IMR-90 (cell line): ENCODE data around the gene AHSG. TPM values are rescaled to one million over a fixed set of nuclear protein-coding genes. Genes with fewer than 3 reads are reported as not detected.

ENCODE experiments used
- ATAC-seq: fragments of 200-7000 bp; cut with Tn5 transposase; 2 replicates; pipeline ENCODE4 v1.9.1; 2020; ENCODE audit warnings: low read depth, mild to moderate bottlenecking, moderate library complexity
- BruUV-seq: library from RNA; stranded (reverse); fragments of 400-500 nt; replicated peaks from 2 replicates; lab custom pipeline; 2021; lab: Mats Ljungman, UMichigan
- CTCF ChIA-PET: fragments of 300-600 bp; formaldehyde crosslinking; extraction: SDS; loops from one replicate; lab custom pipeline; 2021; ENCODE audit warnings: antibody characterized with exemption; lab: Yijun Ruan, JAX
- POLR2A ChIA-PET: fragments of 300-600 bp; sonication (Branson Sonifier 250); formaldehyde crosslinking; loops from one replicate; lab custom pipeline; 2022; ENCODE audit warnings: antibody characterized with exemption; ENCODE audit not compliant: unreplicated experiment; lab: Charles Lee
- DNase-seq: peaks from one replicate; pipeline ENCODE4 v3.0.0; 2013
- H2AFZ ChIP-seq: replicated peaks from 2 replicates; pipeline ENCODE3; 2013; ENCODE audit warnings: low read length, mild to moderate bottlenecking; ENCODE audit not compliant: poor library complexity
- H2AK5ac ChIP-seq: 2 replicates; pipeline ENCODE4 v1.6.1; 2013; ENCODE audit warnings: low read depth, low read length, inconsistent platforms
- H2AK9ac ChIP-seq: replicated peaks from 2 replicates; pipeline ENCODE3; 2013; ENCODE audit warnings: mild to moderate bottlenecking, low read depth, low read length, moderate library complexity; ENCODE audit not compliant: poor library complexity
- H2BK120ac ChIP-seq: 2 replicates; pipeline ENCODE4 v1.6.1; 2013; ENCODE audit warnings: low read depth, low read length, inconsistent platforms
- H2BK15ac ChIP-seq: 3 replicates; pipeline ENCODE4 v1.6.1; 2013; ENCODE audit warnings: low read depth, low read length, inconsistent platforms
- H2BK20ac ChIP-seq: 2 replicates; pipeline ENCODE4 v1.6.1; 2013; ENCODE audit warnings: low read depth, mild to moderate bottlenecking, inconsistent platforms, low read length, moderate library complexity
- H2BK5ac ChIP-seq: 2 replicates; pipeline ENCODE4 v1.6.1; 2013; ENCODE audit warnings: mild to moderate bottlenecking, low read depth, low read length, inconsistent platforms; ENCODE audit not compliant: poor library complexity, severe bottlenecking
- H3K14ac ChIP-seq: replicated peaks from 2 replicates; pipeline ENCODE4 v1.6.1; 2013; ENCODE audit warnings: low read depth, low read length, inconsistent platforms
- H3K18ac ChIP-seq: 2 replicates; pipeline ENCODE4 v1.6.1; 2013; ENCODE audit warnings: low read depth, low read length, control low read depth
- H3K23ac ChIP-seq: 2 replicates; pipeline ENCODE4 v1.6.1; 2013; ENCODE audit warnings: low read depth, low read length, inconsistent platforms
- H3K27ac ChIP-seq: 2 replicates; pipeline ENCODE4 v1.5.1; 2013; ENCODE audit warnings: mild to moderate bottlenecking, control low read depth, low read length; ENCODE audit not compliant: insufficient read depth
- H3K27me3 ChIP-seq: 2 replicates; pipeline ENCODE4 v1.6.1; 2013; ENCODE audit warnings: low read length; ENCODE audit not compliant: control insufficient read depth, insufficient read depth
- H3K36me3 ChIP-seq: 2 replicates; pipeline ENCODE4 v1.6.1; 2013; ENCODE audit warnings: low read length, mixed read lengths; ENCODE audit not compliant: control insufficient read depth, insufficient read depth
- H3K4ac ChIP-seq: 2 replicates; pipeline ENCODE4 v1.6.1; 2013; ENCODE audit warnings: low read depth, low read length, inconsistent platforms
- H3K4me1 ChIP-seq: 2 replicates; pipeline ENCODE4 v1.6.1; 2013; ENCODE audit warnings: low read length, mixed read lengths; ENCODE audit not compliant: control insufficient read depth, insufficient read depth
- H3K4me2 ChIP-seq: 2 replicates; pipeline ENCODE4 v1.6.1; 2013; ENCODE audit warnings: low read depth, mild to moderate bottlenecking, control low read depth, low read length, moderate library complexity
- H3K4me3 ChIP-seq: 2 replicates; pipeline ENCODE4 v1.5.1; 2013; ENCODE audit warnings: low read depth, mild to moderate bottlenecking, control low read depth, low read length, moderate library complexity; ENCODE audit not compliant: insufficient read depth
- H3K56ac ChIP-seq: 2 replicates; pipeline ENCODE4 v1.6.1; 2013; ENCODE audit warnings: low read length, inconsistent platforms; ENCODE audit not compliant: insufficient read depth; ENCODE audit errors: extremely low read depth
- H3K79me1 ChIP-seq, 2 experiments: 2 replicates each; pipeline ENCODE4 v1.6.1; 2013; ENCODE audit warnings: low read length in 2 of 2, inconsistent platforms in 1 of 2, low read depth in 1 of 2
- H3K9ac ChIP-seq: 2 replicates; pipeline ENCODE4 v1.6.1; 2013; ENCODE audit warnings: low read depth, low read length, control low read depth
- H3K9me1 ChIP-seq: 2 replicates; pipeline ENCODE4 v1.6.1; 2013; ENCODE audit warnings: low read length, inconsistent platforms; ENCODE audit not compliant: insufficient read depth
- H3K9me3 ChIP-seq: 2 replicates; pipeline ENCODE4 v1.6.1; 2013; ENCODE audit warnings: low read length; ENCODE audit not compliant: control insufficient read depth, insufficient read depth
- H4K20me1 ChIP-seq: 2 replicates; pipeline ENCODE4 v1.6.1; 2013; ENCODE audit warnings: low read length, inconsistent platforms; ENCODE audit not compliant: insufficient read depth
- H4K5ac ChIP-seq: 2 replicates; pipeline ENCODE4 v1.6.1; 2013; ENCODE audit warnings: mild to moderate bottlenecking, low read depth, low read length, control low read depth
- H4K8ac ChIP-seq, 2 experiments: 2 replicates each; pipeline ENCODE4 v1.6.1; 2013; ENCODE audit warnings: low read depth in 2 of 2, low read length in 2 of 2, control low read depth in 1 of 2, inconsistent platforms in 1 of 2
- H4K91ac ChIP-seq: 2 replicates; pipeline ENCODE4 v1.6.1; 2013; ENCODE audit warnings: low read depth, low read length, inconsistent platforms; ENCODE audit not compliant: insufficient read depth
- CEBPB ChIP-seq: IDR thresholded peaks from 2 replicates; pipeline ENCODE4 v1.6.1; 2012; ENCODE audit warnings: low read depth, low read length, improper control_type of control experiment
- CHD1 ChIP-seq: IDR thresholded peaks from 2 replicates; pipeline ENCODE4 v1.6.1; 2012; ENCODE audit warnings: low read depth, low read length, improper control_type of control experiment
- MAFK ChIP-seq: IDR thresholded peaks from 2 replicates; pipeline ENCODE4 v1.6.1; 2012; ENCODE audit warnings: low read depth, low read length, improper control_type of control experiment
- MAZ ChIP-seq: IDR thresholded peaks from 2 replicates; pipeline ENCODE4 v1.6.1; 2012; ENCODE audit warnings: low read depth, mild to moderate bottlenecking, low read length, improper control_type of control experiment, moderate library complexity, borderline replicate concordance
- MXI1 ChIP-seq: IDR thresholded peaks from 2 replicates; pipeline ENCODE4 v1.6.1; 2012; ENCODE audit warnings: low read depth, mild to moderate bottlenecking, low read length, moderate library complexity, borderline replicate concordance
- RAD21 ChIP-seq: IDR thresholded peaks from 2 replicates; pipeline ENCODE4 v1.6.1; 2012; ENCODE audit warnings: low read length, improper control_type of control experiment
- USF2 ChIP-seq: fragments of 150-350 bp; IDR thresholded peaks from 2 replicates; pipeline ENCODE4 v1.6.1; 2017; ENCODE audit warnings: mild to moderate bottlenecking, antibody characterized with exemption, low read length, low read depth
- WGBS, 2 experiments: methylation state at CpG; one replicate each; pipeline versions ENCODE4 v1.1.5 to v1.1.7; 2013; ENCODE audit warnings: missing lambda C conversion rate in 2 of 2; ENCODE audit not compliant: insufficient read length in 1 of 2; ENCODE audit errors: extremely low coverage in 2 of 2; 5-methylcytosine and 5-hydroxymethylcytosine counted together
- dilution Hi-C: fragments of 300-500 bp; cut with HindIII; formaldehyde crosslinking; loops from one replicate; pipeline ENCODE4 v1.14.3; 2018; ENCODE audit warnings: low sequenced_read_pairs; ENCODE audit not compliant: unreplicated experiment
- in situ Hi-C: fragments of 300-500 bp; cut with MboI; formaldehyde crosslinking; loops from 3 replicates; pipeline ENCODE4 v1.14.3; 2019; ENCODE audit warnings: low sequenced_read_pairs, inconsistent platforms, mixed read lengths
- intact Hi-C: fragments of 100-400 bp; cut with micrococcal nuclease; formaldehyde crosslinking; loops from 2 replicates; pipeline ENCODE4 v1.10.0; 2022
- polyA plus RNA-seq, 3 experiments: library from polyadenylated mRNA; depleted of rRNA; stranded (reverse); fragments of >200 nt; gene quantifications; 2 replicates each; pipeline ENCODE4 v1.2.3, GENCODE V29; 2012; ENCODE audit warnings: low replicate concordance in 1 of 3
- total RNA-seq: library from RNA; depleted of rRNA; stranded (reverse); fragments of >200 nt; gene quantifications from 2 replicates; pipeline ENCODE4 v1.2.3, GENCODE V29; 2012
- TF ChIP-seq, protein P1 (sequence below): conservative IDR thresholded peaks from 2 replicates; pipeline ENCODE4 v1.5.1; 2012; ENCODE audit warnings: mild to moderate bottlenecking, low read depth, low read length, improper control_type of control experiment

The AHSG gene
- total and polyA plus RNA-seq, 2 of the 4 experiments (the other 2 are of a cell fraction) = not detected

GRCh38 chr3:186637686-186638085, 24.8 kb downstream of the AHSG start:
- Histone ChIP-seq H2BK120ac (no peak overlapping the region), H3K56ac (no peak overlapping the region), H3K9me1 (no peaks in the 10 kb centered on the region), H2BK5ac (no peak overlapping the region), H2AK9ac (no peak overlapping the region), H2BK20ac (no peak overlapping the region), H3K4ac (no peak overlapping the region), H3K23ac (no peak overlapping the region), H3K27ac (no peak overlapping the region), H3K4me3 (no peak overlapping the region), H3K9ac (no peak overlapping the region), H2AK5ac (no peak overlapping the region), H3K14ac (no peak overlapping the region), H4K20me1 (no peaks in the 10 kb centered on the region), H3K79me1 (no peaks in the 10 kb centered on the region), H3K4me1 (no peaks in the 10 kb centered on the region), H3K18ac (no peak overlapping the region), H4K8ac (no peak overlapping the region), H4K91ac (no peak overlapping the region), H3K36me3 (no peaks in the 10 kb centered on the region), H2BK15ac (no peak overlapping the region), H2AFZ (no peak overlapping the region), H3K27me3 (peaks cover 15% of the 10 kb centered on the region), H4K5ac (no peak overlapping the region), H3K9me3 (no peaks in the 10 kb centered on the region), H3K4me2 (no peak overlapping the region)
- CTCF ChIA-PET = interaction anchor here (0.6 kb wide), 1 partner anchor 181 kb away, joined by 3 read pairs; no protein-coding TSS in a partner anchor
- TF ChIP-seq MAFK (no peak), CEBPB (no peak), MAZ (no peak), USF2 (no peak), MXI1 (no peak), RAD21 (no peak), CHD1 (no peak)
- TF ChIP-seq, protein P1, sequence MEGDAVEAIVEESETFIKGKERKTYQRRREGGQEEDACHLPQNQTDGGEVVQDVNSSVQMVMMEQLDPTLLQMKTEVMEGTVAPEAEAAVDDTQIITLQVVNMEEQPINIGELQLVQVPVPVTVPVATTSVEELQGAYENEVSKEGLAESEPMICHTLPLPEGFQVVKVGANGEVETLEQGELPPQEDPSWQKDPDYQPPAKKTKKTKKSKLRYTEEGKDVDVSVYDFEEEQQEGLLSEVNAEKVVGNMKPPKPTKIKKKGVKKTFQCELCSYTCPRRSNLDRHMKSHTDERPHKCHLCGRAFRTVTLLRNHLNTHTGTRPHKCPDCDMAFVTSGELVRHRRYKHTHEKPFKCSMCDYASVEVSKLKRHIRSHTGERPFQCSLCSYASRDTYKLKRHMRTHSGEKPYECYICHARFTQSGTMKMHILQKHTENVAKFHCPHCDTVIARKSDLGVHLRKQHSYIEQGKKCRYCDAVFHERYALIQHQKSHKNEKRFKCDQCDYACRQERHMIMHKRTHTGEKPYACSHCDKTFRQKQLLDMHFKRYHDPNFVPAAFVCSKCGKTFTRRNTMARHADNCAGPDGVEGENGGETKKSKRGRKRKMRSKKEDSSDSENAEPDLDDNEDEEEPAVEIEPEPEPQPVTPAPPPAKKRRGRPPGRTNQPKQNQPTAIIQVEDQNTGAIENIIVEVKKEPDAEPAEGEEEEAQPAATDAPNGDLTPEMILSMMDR = no peak
- BruUV-seq = no TSS peak
- ATAC-seq (no peak), DNase-seq (no peak)
- in situ Hi-C loops = no loop called here
- POLR2A ChIA-PET = no interaction called here
- intact Hi-C loops = no loop called here
- 0% methylated on average over 1 of the region's 3 CpGs; no CpG with 5 or more reads in 1 of the 2 experiments for WGBS, 2 experiments
- dilution Hi-C loops = no loop called here
